WI38 (cell line): ENCODE measurements around the gene DENND5B.

Source experiments
- H3K4me3 ChIP-seq: 2 replicates; pipeline ENCODE4 v1.5.1; 2011; ENCODE audit warnings: low read depth, mild to moderate bottlenecking, control low read depth, low read length
- CTCF ChIP-seq: IDR thresholded peaks from 2 replicates; pipeline ENCODE4 v1.5.1; 2012; ENCODE audit warnings: low read depth, mild to moderate bottlenecking, control low read depth, low read length

DENND5B gene

DNA sequence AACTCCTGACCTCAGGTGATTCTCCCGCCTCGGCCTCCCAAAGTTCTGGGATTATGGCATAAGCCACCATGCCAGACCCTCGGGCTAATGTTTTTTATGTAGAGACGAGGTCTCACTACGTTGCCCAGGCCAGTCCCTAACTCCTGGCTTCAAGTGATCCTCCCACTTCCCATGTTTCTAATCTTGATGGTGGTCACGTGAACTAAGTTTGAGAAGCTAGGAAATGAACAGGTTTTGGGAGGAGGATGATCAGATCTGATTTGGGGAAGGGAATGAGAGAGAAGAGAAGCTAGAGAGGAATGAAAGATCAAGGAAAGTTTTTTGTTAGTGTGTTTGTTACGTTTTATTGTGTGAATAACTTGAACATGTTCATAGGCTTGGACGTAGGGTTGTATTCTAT lies 247.8 kb downstream of the DENND5B start:
- no peak for TF ChIP-seq CTCF

DNA sequence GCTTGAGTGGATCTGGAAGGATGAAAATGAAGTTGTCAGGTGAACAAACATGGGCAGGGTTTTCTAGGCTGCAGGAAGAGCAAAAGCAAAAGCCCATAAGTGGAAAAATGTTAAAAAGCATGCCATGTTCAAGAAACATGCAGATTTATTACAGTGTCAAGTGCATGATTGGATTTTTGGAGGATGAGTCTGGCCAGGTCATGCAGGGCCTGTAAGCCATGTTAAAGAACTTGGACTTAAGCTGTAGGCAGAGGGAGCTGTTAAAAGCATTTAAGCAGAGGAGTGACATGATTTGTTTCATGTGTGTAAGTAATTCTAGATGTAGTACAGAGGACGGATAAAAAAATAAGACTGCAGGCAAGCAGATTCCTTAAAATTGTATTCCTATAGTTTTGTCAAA lies 248.7 kb downstream of the DENND5B start:
- no peak overlapping the region for H3K4me3 ChIP-seq
- TF ChIP-seq CTCF = no peak

More for the DNA sequence above, 247.8 kb downstream of the DENND5B start:
- H3K4me3 ChIP-seq = no peak overlapping the region

DNA sequence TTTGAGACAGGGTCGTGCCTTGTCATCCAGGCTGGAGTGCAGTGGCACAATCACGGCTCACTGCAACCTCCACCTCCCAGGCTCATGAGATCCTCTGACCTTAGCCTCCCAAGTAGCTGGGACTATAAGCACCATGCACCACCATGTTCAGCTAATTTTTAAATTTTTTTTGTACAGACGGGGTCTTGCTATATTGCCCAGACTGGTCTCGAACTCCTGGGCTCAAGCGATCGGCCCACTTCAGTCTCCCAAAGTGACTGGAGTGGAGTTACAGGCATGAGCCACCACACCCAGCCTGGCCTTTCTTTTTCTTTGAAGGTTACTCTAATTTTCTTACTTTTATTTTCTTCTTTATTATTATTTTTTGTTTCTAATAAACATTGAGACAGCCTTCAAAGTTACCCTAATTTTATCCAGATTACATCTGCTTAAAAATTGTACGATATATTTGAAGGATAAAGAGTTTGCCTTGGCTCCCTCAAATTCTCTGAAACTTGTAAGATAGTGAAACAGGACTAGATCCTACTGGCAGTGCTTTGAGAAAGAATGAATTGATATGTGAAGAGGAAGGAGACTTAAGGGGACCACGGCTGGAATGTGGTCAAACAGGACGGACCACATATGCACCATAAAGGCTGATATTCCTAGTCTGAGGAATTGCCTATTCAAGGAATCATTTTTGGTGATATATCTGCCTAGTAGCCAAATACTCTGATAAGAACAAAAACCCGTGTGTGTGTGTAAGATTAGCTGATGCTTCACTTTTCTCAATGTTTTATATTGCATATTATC lies 250.9 kb downstream of the DENND5B start:
- no peak overlapping the region for H3K4me3 ChIP-seq
- no peak for TF ChIP-seq CTCF

DNA sequence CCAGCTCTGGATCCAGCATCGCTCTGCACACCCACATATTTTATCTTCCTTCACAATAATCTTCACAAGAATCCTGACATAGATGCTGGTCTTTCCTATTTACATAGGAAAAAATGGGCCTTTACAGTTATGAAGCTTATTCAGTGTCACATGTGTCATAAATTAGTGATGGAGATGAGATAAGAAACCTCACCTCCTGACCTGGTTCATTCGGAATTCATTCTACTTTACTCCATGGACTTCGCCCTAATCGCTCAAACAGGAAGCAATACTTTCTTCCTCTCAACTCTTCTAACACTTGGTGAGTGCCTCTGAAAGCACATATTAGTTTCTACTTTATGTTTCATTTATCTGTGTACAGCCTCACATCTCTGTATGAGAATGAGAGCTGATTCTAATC lies 253.0 kb downstream of the DENND5B start:
- TF ChIP-seq CTCF = no peak
- H3K4me3 ChIP-seq = no peak overlapping the region
